OCI-LY3 (cell line): ENCODE measurements around the gene LRRC56.

Source experiments
- H2AFZ ChIP-seq: fragments of 200-600, 300-600 bp; shearing (Covaris generic); 2 replicates; pipeline ENCODE4 v1.6.0; 2014; ENCODE audit warnings: antibody characterized with exemption, low read depth, low read length
- H3K27ac ChIP-seq: fragments of 200-600, 300-600 bp; sonication (generic); 2 replicates; pipeline ENCODE4 v1.5.1; 2014; ENCODE audit warnings: mild to moderate bottlenecking, low read length, moderate library complexity, mixed read lengths
- H3K27me3 ChIP-seq: fragments of 200-600, 300-600 bp; sonication (generic); 2 replicates; pipeline ENCODE4 v1.6.1; 2014; ENCODE audit warnings: low read depth, low read length, mixed read lengths
- H3K36me3 ChIP-seq: fragments of 200-600, 300-600 bp; sonication (generic); replicated peaks from 2 replicates; pipeline ENCODE3; 2014; ENCODE audit warnings: low read depth, low read length, mixed read lengths
- H3K4me1 ChIP-seq: fragments of 300-600, 200-600 bp; sonication (generic); 2 replicates; pipeline ENCODE4 v1.6.1; 2014; ENCODE audit warnings: low read length, mixed read lengths
- H3K4me2 ChIP-seq: fragments of 200-600, 300-600 bp; sonication (generic); 2 replicates; pipeline ENCODE4 v1.6.1; 2014; ENCODE audit warnings: low read length, mixed read lengths
- H3K4me3 ChIP-seq: fragments of 300-600, 200-600 bp; sonication (generic); 2 replicates; pipeline ENCODE4 v1.5.1; 2014; ENCODE audit warnings: antibody characterized with exemption, mild to moderate bottlenecking, low read length, moderate library complexity
- H3K79me2 ChIP-seq: fragments of 300-600, 200-600 bp; shearing (Covaris generic); 2 replicates; pipeline ENCODE4 v1.6.1; 2014; ENCODE audit warnings: mild to moderate bottlenecking, low read length, mixed read lengths
- H3K9ac ChIP-seq: fragments of 300-600, 200-600 bp; shearing (Covaris generic); 2 replicates; pipeline ENCODE4 v1.6.0; 2014; ENCODE audit warnings: mild to moderate bottlenecking, low read length, moderate library complexity
- H3K9me3 ChIP-seq: fragments of 200-600, 300-600 bp; shearing (Covaris generic); 2 replicates; pipeline ENCODE4 v1.6.1; 2014; ENCODE audit warnings: low read length, mixed read lengths; ENCODE audit not compliant: insufficient read depth
- H4K20me1 ChIP-seq: fragments of 200-600, 300-600 bp; sonication (generic); 2 replicates; pipeline ENCODE4 v1.6.1; 2016; ENCODE audit warnings: low read length, mixed read lengths; ENCODE audit not compliant: insufficient read depth
- EZH2phosphoT487 ChIP-seq: fragments of 200-600 bp; shearing (Covaris generic); IDR thresholded peaks from 2 replicates; pipeline ENCODE4 v1.6.1; 2018; ENCODE audit warnings: antibody characterized with exemption, mixed run types, low read depth
- TF ChIP-seq, protein P1 (sequence below): fragments of 200-600, 300-600 bp; sonication (generic); IDR thresholded peaks from 2 replicates; pipeline ENCODE4 v1.5.1; 2014; ENCODE audit warnings: antibody characterized with exemption, low read length, low read depth

The LRRC56 gene

DNA sequence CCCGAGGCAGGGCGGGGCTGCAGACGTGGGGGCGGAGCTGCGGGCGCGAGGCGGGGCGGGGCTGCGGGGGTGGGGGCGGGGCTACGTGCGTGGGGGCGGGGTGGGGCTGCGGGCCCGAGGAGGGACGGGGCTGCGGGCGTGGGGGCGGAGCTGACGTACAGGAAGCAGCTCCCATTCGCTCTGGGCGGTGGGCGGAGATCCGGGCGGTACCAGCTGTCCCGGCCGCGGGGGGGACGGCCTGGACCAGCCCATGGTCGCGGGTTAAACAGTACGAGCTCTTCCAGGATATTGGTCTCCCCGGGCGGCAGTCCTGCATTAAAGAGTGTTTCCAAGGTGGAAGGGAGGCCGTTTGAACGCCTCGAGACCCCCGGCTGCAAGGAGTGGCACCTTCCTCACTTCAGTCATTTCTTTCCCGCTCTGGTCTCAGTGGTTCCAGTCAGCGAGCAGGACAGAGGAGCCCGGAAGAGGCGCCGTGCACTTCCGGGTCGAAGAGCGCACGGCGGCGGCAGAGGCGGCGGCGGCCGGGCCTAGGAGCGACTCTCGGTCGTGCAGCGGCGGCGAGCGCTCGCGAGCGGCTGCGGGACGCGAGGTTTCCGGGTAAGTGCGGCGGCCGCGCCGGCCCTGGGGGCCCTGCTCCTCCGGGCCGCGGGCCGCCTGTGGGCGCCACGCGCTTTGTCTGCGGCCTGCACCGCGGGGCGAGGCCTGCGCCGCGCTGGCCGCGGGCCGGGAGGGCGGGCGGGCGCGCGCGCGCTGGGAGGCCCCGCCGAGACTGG is 38.9 kb downstream of the LRRC56 start, which contains the start of gene PHRF1:
Gene PHRF1, plus strand, starts transcription at position 475 of the 773 bp plus-strand sequence. CDS start 5,043 bp downstream, outside the sequence.
- peaks cover 42% of the 10 kb centered on the region for H4K20me1 ChIP-seq
- H3K36me3 ChIP-seq = peaks cover 14% of the 10 kb centered on the region
- peak within 1 kb of the TSS; percentile 73 for H3K27ac ChIP-seq
- peaks cover 24% of the 10 kb centered on the region for H3K4me1 ChIP-seq
- H3K9ac ChIP-seq = peak within 1 kb of the TSS; percentile 76
- peak within 1 kb of the TSS; percentile 95 for H3K4me3 ChIP-seq
- peak within 1 kb of the TSS; percentile 61; the same call in 1 of the 2 replicates for H2AFZ ChIP-seq
- no peaks in the 10 kb centered on the region for H3K9me3 ChIP-seq
- H3K4me2 ChIP-seq = peak within 1 kb of the TSS; percentile 99
- TF ChIP-seq, protein P1, sequence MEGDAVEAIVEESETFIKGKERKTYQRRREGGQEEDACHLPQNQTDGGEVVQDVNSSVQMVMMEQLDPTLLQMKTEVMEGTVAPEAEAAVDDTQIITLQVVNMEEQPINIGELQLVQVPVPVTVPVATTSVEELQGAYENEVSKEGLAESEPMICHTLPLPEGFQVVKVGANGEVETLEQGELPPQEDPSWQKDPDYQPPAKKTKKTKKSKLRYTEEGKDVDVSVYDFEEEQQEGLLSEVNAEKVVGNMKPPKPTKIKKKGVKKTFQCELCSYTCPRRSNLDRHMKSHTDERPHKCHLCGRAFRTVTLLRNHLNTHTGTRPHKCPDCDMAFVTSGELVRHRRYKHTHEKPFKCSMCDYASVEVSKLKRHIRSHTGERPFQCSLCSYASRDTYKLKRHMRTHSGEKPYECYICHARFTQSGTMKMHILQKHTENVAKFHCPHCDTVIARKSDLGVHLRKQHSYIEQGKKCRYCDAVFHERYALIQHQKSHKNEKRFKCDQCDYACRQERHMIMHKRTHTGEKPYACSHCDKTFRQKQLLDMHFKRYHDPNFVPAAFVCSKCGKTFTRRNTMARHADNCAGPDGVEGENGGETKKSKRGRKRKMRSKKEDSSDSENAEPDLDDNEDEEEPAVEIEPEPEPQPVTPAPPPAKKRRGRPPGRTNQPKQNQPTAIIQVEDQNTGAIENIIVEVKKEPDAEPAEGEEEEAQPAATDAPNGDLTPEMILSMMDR = no peak
- no peak for TF ChIP-seq EZH2phosphoT487
- H3K79me2 ChIP-seq = peaks cover 49% of the 10 kb centered on the region
- H3K27me3 ChIP-seq = no peaks in the 10 kb centered on the region

GRCh38 chr11:576811-577610 is 39.7 kb downstream of the LRRC56 start:
- Histone ChIP-seq H3K36me3 (peaks cover 22% of the 10 kb centered on the region), H3K9me3 (no peaks in the 10 kb centered on the region), H3K4me2 (peak overlapping the region; percentile 99), H4K20me1 (peaks cover 51% of the 10 kb centered on the region), H2AFZ (no peak overlapping the region), H3K4me1 (peaks cover 24% of the 10 kb centered on the region), H3K27ac (peak overlapping the region; percentile 33), H3K27me3 (no peaks in the 10 kb centered on the region), H3K79me2 (peaks cover 57% of the 10 kb centered on the region), H3K4me3 (peak overlapping the region; percentile 95), H3K9ac (peak overlapping the region; percentile 76)
- no peak for TF ChIP-seq EZH2phosphoT487
- TF ChIP-seq, protein P1 = no peak

GRCh38 chr11:577611-577894 is 40.2 kb downstream of the LRRC56 start:
- Histone ChIP-seq H3K79me2 (peaks cover 61% of the 10 kb centered on the region), H4K20me1 (peaks cover 51% of the 10 kb centered on the region), H3K9me3 (no peaks in the 10 kb centered on the region), H3K9ac (peak overlapping the region; percentile 76), H3K27me3 (no peaks in the 10 kb centered on the region), H2AFZ (no peak overlapping the region), H3K4me1 (peaks cover 24% of the 10 kb centered on the region), H3K27ac (no peak overlapping the region), H3K4me3 (peak overlapping the region; percentile 95), H3K36me3 (peaks cover 23% of the 10 kb centered on the region), H3K4me2 (peak overlapping the region; percentile 99)
- TF ChIP-seq EZH2phosphoT487 = no peak
- TF ChIP-seq, protein P1 = no peak
